ENCODE results near the gene SNTG2. TPM values are rescaled to one million over a fixed set of nuclear protein-coding genes. Genes with fewer than 3 reads are reported as not detected.
"Not testable (repeated sequence)": the region's sequence is repeated elsewhere in the genome, so short reads cannot be mapped to it uniquely, and the experiment has no call there.

Gene SNTG2
- total and polyA plus RNA-seq, 2 donors (not counting 1 experiment from before 2014, with no cell fraction given), result 0.06 TPM; not detected in 1

DNA sequence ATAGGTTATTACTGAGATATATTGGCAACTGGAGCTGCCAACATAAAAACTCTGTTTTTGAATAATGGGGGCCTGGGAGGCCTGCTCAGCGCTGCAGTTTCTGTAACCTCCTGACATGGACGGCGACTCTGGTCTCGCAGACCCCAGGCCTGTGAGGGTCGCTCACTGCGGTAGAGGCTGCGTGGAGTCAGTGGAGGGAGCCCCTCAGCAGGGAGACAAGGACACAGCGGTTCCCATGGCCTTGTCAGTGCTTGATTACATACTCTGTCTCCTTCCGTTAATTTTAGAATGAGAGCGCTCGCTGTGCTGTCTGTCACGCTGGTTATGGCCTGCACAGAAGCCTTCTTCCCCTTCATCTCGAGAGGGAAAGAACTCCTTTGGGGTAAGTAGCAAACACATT lies 463.5 kb downstream of the SNTG2 start:
- Histone ChIP-seq H3K4me2 (ENCODE audit: extremely low read depth, insufficient read depth, low read length) (no peak overlapping the region), H4K20me1 (ENCODE audit: control insufficient read depth, extremely low read depth, insufficient read depth, low read length) (no peaks in the 10 kb centered on the region), H3K4me3 (replicated peaks in 1 of 4; ENCODE audit: control extremely low read depth in 1 of 4, insufficient read depth in 1 of 4, low read depth in 3 of 4, low read length in 4 of 4) (no peak overlapping the region), H2AFZ (ENCODE audit: low read length) (no peak overlapping the region), H3K9ac (ENCODE audit: insufficient read depth, low read length) (no peak overlapping the region), H3K4me1 (ENCODE audit: control insufficient read depth, extremely low read depth, insufficient read depth, low read length) (no peaks in the 10 kb centered on the region), H3K79me2 (ENCODE audit: control insufficient read depth, insufficient read depth, low read length) (no peaks in the 10 kb centered on the region), H3K9me3 (ENCODE audit: control insufficient read depth, insufficient read depth, low read depth, low read length) (no peaks in the 10 kb centered on the region), H3K27me3 (ENCODE audit: control insufficient read depth, insufficient read depth, low read length) (no peaks in the 10 kb centered on the region), H3K36me3 (ENCODE audit: control insufficient read depth, insufficient read depth, low read length) (no peaks in the 10 kb centered on the region), H3K27ac (ENCODE audit: insufficient read depth, low read length) (no peak overlapping the region)
- TF ChIP-seq, protein P1, sequence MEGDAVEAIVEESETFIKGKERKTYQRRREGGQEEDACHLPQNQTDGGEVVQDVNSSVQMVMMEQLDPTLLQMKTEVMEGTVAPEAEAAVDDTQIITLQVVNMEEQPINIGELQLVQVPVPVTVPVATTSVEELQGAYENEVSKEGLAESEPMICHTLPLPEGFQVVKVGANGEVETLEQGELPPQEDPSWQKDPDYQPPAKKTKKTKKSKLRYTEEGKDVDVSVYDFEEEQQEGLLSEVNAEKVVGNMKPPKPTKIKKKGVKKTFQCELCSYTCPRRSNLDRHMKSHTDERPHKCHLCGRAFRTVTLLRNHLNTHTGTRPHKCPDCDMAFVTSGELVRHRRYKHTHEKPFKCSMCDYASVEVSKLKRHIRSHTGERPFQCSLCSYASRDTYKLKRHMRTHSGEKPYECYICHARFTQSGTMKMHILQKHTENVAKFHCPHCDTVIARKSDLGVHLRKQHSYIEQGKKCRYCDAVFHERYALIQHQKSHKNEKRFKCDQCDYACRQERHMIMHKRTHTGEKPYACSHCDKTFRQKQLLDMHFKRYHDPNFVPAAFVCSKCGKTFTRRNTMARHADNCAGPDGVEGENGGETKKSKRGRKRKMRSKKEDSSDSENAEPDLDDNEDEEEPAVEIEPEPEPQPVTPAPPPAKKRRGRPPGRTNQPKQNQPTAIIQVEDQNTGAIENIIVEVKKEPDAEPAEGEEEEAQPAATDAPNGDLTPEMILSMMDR (conservative IDR thresholded peaks at IDR 0.05 in 1 of 2, IDR thresholded peaks at IDR 0.05 in 1 of 2; ENCODE audit: low read depth in 1 of 2, low read length in 2 of 2), result no peak
- no peak for TF ChIP-seq EZH2 (IDR thresholded peaks at IDR 0.05; ENCODE audit: low read length, missing control alignments)
- no peak for DNase-seq (ENCODE audit: low read depth in 2 of 2)

DNA sequence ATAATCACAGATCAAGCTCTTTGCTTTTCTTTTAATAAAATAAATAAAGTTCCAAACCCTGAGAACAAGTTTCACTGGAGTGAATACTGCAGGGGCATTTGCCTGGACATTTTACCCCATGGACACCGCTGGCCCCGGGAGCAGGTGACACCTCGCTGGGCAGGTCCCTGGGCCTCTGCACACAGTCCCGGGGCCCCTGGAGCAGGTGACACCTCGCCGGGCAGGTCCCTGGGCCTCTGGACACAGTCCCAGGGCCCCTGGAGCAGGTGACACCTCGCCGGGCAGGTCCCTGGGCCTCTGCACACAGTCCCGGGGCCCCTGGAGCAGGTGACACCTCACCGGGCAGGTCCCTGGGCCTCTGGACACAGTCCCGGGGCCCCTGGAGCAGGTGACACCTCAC lies 464.3 kb downstream of the SNTG2 start:
- H4K20me1 ChIP-seq (ENCODE audit: control insufficient read depth, extremely low read depth, insufficient read depth, low read length); DNase-seq (ENCODE audit: low read depth in 2 of 2); H3K4me1 ChIP-seq (ENCODE audit: control insufficient read depth, extremely low read depth, insufficient read depth, low read length); H3K27me3 ChIP-seq (ENCODE audit: control insufficient read depth, insufficient read depth, low read length); H3K79me2 ChIP-seq (ENCODE audit: control insufficient read depth, insufficient read depth, low read length); H3K27ac ChIP-seq (ENCODE audit: insufficient read depth, low read length); H3K4me2 ChIP-seq (ENCODE audit: extremely low read depth, insufficient read depth, low read length); H3K4me3 ChIP-seq (replicated peaks in 1 of 4; ENCODE audit: control extremely low read depth in 1 of 4, insufficient read depth in 1 of 4, low read depth in 3 of 4, low read length in 4 of 4); H3K9ac ChIP-seq (ENCODE audit: insufficient read depth, low read length); H2AFZ ChIP-seq (ENCODE audit: low read length); H3K36me3 ChIP-seq (ENCODE audit: control insufficient read depth, insufficient read depth, low read length); H3K9me3 ChIP-seq (ENCODE audit: control insufficient read depth, insufficient read depth, low read depth, low read length): not testable (repeated sequence)

DNA sequence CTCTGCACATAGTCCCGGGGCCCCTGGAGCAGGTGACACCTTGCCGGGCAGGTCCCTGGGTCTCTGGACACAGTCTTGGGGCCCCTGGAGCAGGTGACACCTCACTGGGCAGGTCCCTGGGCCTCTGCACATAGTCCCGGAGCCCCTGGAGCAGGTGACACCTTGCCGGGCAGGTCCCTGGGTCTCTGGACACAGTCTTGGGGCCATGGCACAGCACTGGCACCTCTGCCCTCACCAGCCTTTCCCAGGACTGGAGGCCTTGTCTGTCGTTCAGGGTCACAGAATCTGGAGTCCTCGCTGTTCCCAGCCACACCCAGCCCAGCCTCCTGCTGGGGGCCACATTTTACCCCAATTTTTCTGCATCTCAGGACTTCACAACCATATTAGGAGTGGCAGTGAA lies 464.9 kb downstream of the SNTG2 start:
- H3K27ac ChIP-seq (ENCODE audit: insufficient read depth, low read length), result no peak overlapping the region
- no peak overlapping the region for H3K4me3 ChIP-seq (replicated peaks in 1 of 4; ENCODE audit: control extremely low read depth in 1 of 4, insufficient read depth in 1 of 4, low read depth in 3 of 4, low read length in 4 of 4)
- no peaks in the 10 kb centered on the region for H3K27me3 ChIP-seq (ENCODE audit: control insufficient read depth, insufficient read depth, low read length)
- TF ChIP-seq, protein P1 (conservative IDR thresholded peaks at IDR 0.05 in 1 of 2, IDR thresholded peaks at IDR 0.05 in 1 of 2; ENCODE audit: low read depth in 1 of 2, low read length in 2 of 2), result no peak
- no peak for TF ChIP-seq EZH2 (IDR thresholded peaks at IDR 0.05; ENCODE audit: low read length, missing control alignments)
- no peak overlapping the region for H2AFZ ChIP-seq (ENCODE audit: low read length)
- no peaks in the 10 kb centered on the region for H4K20me1 ChIP-seq (ENCODE audit: control insufficient read depth, extremely low read depth, insufficient read depth, low read length)
- no peaks in the 10 kb centered on the region for H3K36me3 ChIP-seq (ENCODE audit: control insufficient read depth, insufficient read depth, low read length)
- H3K4me2 ChIP-seq (ENCODE audit: extremely low read depth, insufficient read depth, low read length), result no peak overlapping the region
- DNase-seq (ENCODE audit: low read depth in 2 of 2), result no peak
- no peak overlapping the region for H3K9ac ChIP-seq (ENCODE audit: insufficient read depth, low read length)
- no peaks in the 10 kb centered on the region for H3K79me2 ChIP-seq (ENCODE audit: control insufficient read depth, insufficient read depth, low read length)
- H3K4me1 ChIP-seq (ENCODE audit: control insufficient read depth, extremely low read depth, insufficient read depth, low read length), result no peaks in the 10 kb centered on the region
- H3K9me3 ChIP-seq (ENCODE audit: control insufficient read depth, insufficient read depth, low read depth, low read length), result no peaks in the 10 kb centered on the region
